GM12878 (cell line): ENCODE measurements around the gene KIFBP. TPM values are rescaled to one million over a fixed set of nuclear protein-coding genes. Genes with fewer than 3 reads are reported as not detected.
A peak's percentile ranks its signal among the peaks of the same experiment; 100 is the strongest.

Experiments used
- ATF7 ChIP-seq: fragments of 450-650 bp; IDR thresholded peaks from 2 replicates; pipeline ENCODE4 v1.6.1; 2016; ENCODE audit warnings: low read depth, mild to moderate bottlenecking
- BCL11A ChIP-seq: IDR thresholded peaks from 2 replicates; pipeline ENCODE4 v1.6.1; 2011; ENCODE audit warnings: low read depth, low read length
- CHD2 ChIP-seq: IDR thresholded peaks from 2 replicates; pipeline ENCODE4 v1.6.1; 2011; ENCODE audit warnings: low read depth, low read length, improper control_type of control experiment, borderline replicate concordance
- ELK1 ChIP-seq: IDR thresholded peaks from 2 replicates; pipeline ENCODE4 v1.6.1; 2012; ENCODE audit warnings: low read depth, low read length, improper control_type of control experiment
- ETV6 ChIP-seq, 2 experiments: fragments of 450-650 bp in 1 of 2; IDR thresholded peaks in 1 of 2; conservative IDR thresholded peaks in 1 of 2; 2 replicates each; pipeline ENCODE4 v1.6.1; 2014; ENCODE audit warnings: antibody characterized with exemption in 1 of 2, borderline replicate concordance in 1 of 2, low read depth in 1 of 2, mild to moderate bottlenecking in 1 of 2, moderate library complexity in 1 of 2
- EZH2 ChIP-seq: IDR thresholded peaks from 2 replicates; pipeline ENCODE4 v1.6.1; 2012; ENCODE audit warnings: low read depth, mild to moderate bottlenecking, control low read depth, inconsistent platforms, low read length, borderline replicate concordance; ENCODE audit not compliant: control insufficient read depth
- IKZF1 ChIP-seq: fragments of 450-650 bp; conservative IDR thresholded peaks from 2 replicates; pipeline ENCODE4 v1.6.1; 2017; ENCODE audit warnings: antibody characterized with exemption, mild to moderate bottlenecking
- JUNB ChIP-seq: IDR thresholded peaks from 2 replicates; pipeline ENCODE4 v1.6.1; 2016; ENCODE audit warnings: antibody characterized with exemption, mild to moderate bottlenecking
- MAX ChIP-seq: IDR thresholded peaks from 2 replicates; pipeline ENCODE4 v1.6.1; 2012; ENCODE audit warnings: low read depth, low read length, improper control_type of control experiment
- MEF2A ChIP-seq: IDR thresholded peaks from 2 replicates; pipeline ENCODE4 v1.6.1; 2011; ENCODE audit warnings: low read depth, mild to moderate bottlenecking, low read length, moderate library complexity; ENCODE audit not compliant: insufficient read depth
- MEF2B ChIP-seq: fragments of 450-650 bp; IDR thresholded peaks from 2 replicates; pipeline ENCODE4 v1.6.1; 2018; ENCODE audit warnings: mild to moderate bottlenecking, moderate library complexity; ENCODE audit not compliant: partially characterized antibody, poor library complexity, severe bottlenecking
- MTA2 ChIP-seq: fragments of 450-650 bp; IDR thresholded peaks from 2 replicates; pipeline ENCODE4 v1.6.1; 2016; ENCODE audit warnings: low read depth, mild to moderate bottlenecking, moderate library complexity
- NFXL1 ChIP-seq: fragments of 450-650 bp; IDR thresholded peaks from 2 replicates; pipeline ENCODE4 v1.6.1; 2017; ENCODE audit warnings: antibody characterized with exemption, mild to moderate bottlenecking, borderline replicate concordance
- NFYA ChIP-seq: IDR thresholded peaks from 2 replicates; pipeline ENCODE4 v1.6.1; 2011; ENCODE audit warnings: low read depth, mild to moderate bottlenecking, low read length, improper control_type of control experiment, borderline replicate concordance
- PRDM15 ChIP-seq: fragments of 450-650 bp; formaldehyde crosslinking; IDR thresholded peaks from 2 replicates; pipeline ENCODE4 v1.4.0; 2020; ENCODE audit warnings: mild to moderate bottlenecking, moderate library complexity
- RAD21 ChIP-seq: IDR thresholded peaks from 2 replicates; pipeline ENCODE4 v1.6.1; 2011; ENCODE audit warnings: mild to moderate bottlenecking, low read depth, low read length, moderate library complexity; ENCODE audit not compliant: insufficient read depth
- RUNX3 ChIP-seq: IDR thresholded peaks from 2 replicates; pipeline ENCODE4 v1.6.1; 2012; ENCODE audit warnings: low read length, inconsistent platforms
- SKIL ChIP-seq: fragments of 450-650 bp; IDR thresholded peaks from 2 replicates; pipeline ENCODE4 v1.6.1; 2017; ENCODE audit warnings: mild to moderate bottlenecking, low read depth, inconsistent platforms; ENCODE audit not compliant: poor library complexity, severe bottlenecking
- SMAD5 ChIP-seq: IDR thresholded peaks from 2 replicates; pipeline ENCODE4 v1.6.1; 2016; ENCODE audit warnings: antibody characterized with exemption, low read depth
- SMC3 ChIP-seq: IDR thresholded peaks from 2 replicates; pipeline ENCODE4 v1.6.1; 2011; ENCODE audit warnings: low read length, improper control_type of control experiment, borderline replicate concordance
- TAF1 ChIP-seq: IDR thresholded peaks from 2 replicates; pipeline ENCODE4 v1.6.1; 2011; ENCODE audit warnings: mild to moderate bottlenecking, low read depth, low read length, borderline replicate concordance
- polyA plus RNA-seq, 11 experiments: library from polyadenylated mRNA; depleted of rRNA in 4 of 11; unstranded in 6 of 11; stranded (reverse) in 5 of 11; fragments of >200 nt; fragmentation: Nextera tagmentation in 4 of 11; fragmentation: Illumina TruSeq in 1 of 11; extraction: Ambion mirVana in 4 of 11; extraction: Trizol in 1 of 11; gene quantifications; 1 replicate in 1 of 11; 2 replicates in 10 of 11; pipeline versions ENCODE4 v1.2.1 to v1.2.3, GENCODE V29; 2011 to 2016; ENCODE audit warnings: inconsistent platforms in 2 of 11, missing spikeins in 2 of 11, low read depth in 1 of 11
- total RNA-seq, 4 experiments: library from RNA; depleted of rRNA in 3 of 4; stranded (reverse); fragments of >200 nt in 3 of 4; fragmentation: Illumina TruSeq in 1 of 4; extraction: Trizol in 1 of 4; gene quantifications; 2 replicates each; pipeline versions ENCODE4 v1.2.1 to v1.2.3, GENCODE V29; 2013 to 2021

The KIFBP gene
- total and polyA plus RNA-seq, 10 of the 15 experiments (the other 5 are each of a cell fraction or from before 2014, with no cell fraction given) = 8.6 to 29.5 (median 18.7) TPM

- TF ChIP-seq TAF1 (peak; percentile 41; the same call in 1 of the 2 replicates), EZH2 (no peak), ETV6 (conservative IDR thresholded peaks at IDR 0.05 in 1 of 2, IDR thresholded peaks at IDR 0.05 in 1 of 2; ENCODE audit: borderline replicate concordance in 1 of 2, low read depth in 1 of 2) (peak in 1 of 2 experiments; percentile 71; a peak in 2 of 4 replicates), MEF2B (peak; percentile 17), RUNX3 (peak; percentile 52), RAD21 (0 out of 2 replicates have a peak, but pooled peaks have one; percentile 1), ELK1 (peak; percentile 59), SMAD5 (no peak), SMC3 (0 out of 2 replicates have a peak, but pooled peaks have one; percentile 7), PRDM15 (CRISPR knock-in tag) (no peak), NFYA (no peak), MAX (peak; percentile 15; the same call in 1 of the 2 replicates), BCL11A (0 out of 2 replicates have a peak, but pooled peaks have one; percentile 36), MTA2 (peak; percentile 55), SKIL (peak; percentile 60), IKZF1 (peak; percentile 68; the same call in 1 of the 2 replicates), MEF2A (no peak), ATF7 (no peak), CHD2 (peak; percentile 21; the same call in 1 of the 2 replicates), NFXL1 (no peak), JUNB (peak; percentile 58)
Measured at GRCh38 chr10:69043931-69044531, 55.4 kb downstream of the KIFBP start (continued).
